ENCODE measurements around the gene SMYD3. TPM values are rescaled to one million over a fixed set of nuclear protein-coding genes. Genes with fewer than 3 reads are reported as not detected.

Gene SMYD3
- 10 to 100 TPM; 16.7 to 18.2 TPM for total RNA-seq
- long read RNA-seq, donor 1, partial matches to known transcripts, result 0 of 5 reads
- long read RNA-seq, donor 1, other reads (novel, unspliced or antisense), result 5 of 5 reads
- long read RNA-seq, donor 2, partial matches to known transcripts, result 1 of 3 reads
- long read RNA-seq, donor 2, other reads (novel, unspliced or antisense), result 2 of 3 reads

DNA sequence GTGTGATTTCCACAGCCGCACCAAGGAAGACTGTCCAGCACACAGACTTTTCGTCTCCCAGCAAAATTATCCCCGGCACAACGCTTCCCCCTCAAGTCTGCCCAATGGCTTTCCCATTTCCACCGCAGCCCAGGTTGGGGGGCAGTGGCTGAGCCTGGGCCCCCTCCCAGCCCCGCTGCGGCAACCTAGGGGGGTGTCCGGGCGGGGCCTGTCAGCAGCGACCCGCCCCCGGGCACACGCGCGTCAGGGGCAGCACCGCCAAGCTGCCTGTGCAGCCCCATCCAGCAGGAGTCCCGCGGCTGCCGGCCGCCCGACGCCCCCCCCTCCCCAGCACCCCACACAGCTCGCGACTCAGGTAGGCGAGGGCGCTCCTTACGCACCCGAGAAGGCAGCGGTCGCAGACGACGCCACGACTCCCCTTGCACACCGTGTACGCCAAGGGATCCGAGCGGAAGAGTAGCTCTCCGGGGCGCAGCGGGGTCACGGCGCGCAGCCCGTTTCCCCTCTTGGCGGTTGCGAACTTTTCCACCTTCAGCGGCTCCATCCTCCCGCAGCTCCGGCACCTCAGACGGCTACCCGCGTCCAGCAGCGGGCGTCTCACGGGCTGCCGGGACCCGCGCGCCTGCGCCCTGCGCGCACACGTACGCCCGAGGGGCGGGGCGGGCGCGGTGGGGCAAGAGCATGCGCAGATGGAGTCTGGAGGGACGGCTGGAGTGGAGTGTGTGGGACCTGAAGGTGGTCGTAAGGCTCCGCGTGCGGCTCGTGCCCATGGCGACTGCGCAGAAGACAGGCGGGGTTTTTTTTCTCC, at the start of gene SMYD3:
Gene SMYD3, minus strand, starts transcription at position 606 of the 808 bp plus-strand sequence.
- intact Hi-C loops (cut with DNase I), result no loop called here
- peak; percentile 89 for DNase-seq (ENCODE audit: low spot score)

- intact Hi-C loops (cut with DNase I), result no loop called here
- DNase-seq (ENCODE audit: low spot score), result no peak
Observed at GRCh38 chr1:246554201-246554600, 47.1 kb upstream of the SMYD3 start.

DNA sequence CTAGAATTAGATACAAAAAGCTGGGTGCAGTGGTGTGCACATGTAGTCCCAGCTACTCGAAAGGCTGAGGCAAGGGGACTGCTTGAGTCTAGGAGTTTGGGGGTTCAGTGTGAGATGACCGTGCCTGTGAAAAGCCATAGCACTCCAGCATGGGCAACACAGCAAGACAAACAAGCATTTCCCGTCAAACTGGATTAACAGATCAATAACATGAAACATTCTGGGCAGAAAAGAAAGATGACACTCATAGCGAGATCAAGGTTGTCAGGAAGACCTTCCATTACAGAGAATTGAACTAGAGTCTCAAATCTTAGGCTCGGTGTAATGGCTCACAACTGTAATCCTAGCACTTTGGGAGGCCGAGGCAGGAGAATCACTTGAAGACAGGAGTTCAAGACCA, 45.0 kb upstream of the SMYD3 start:
- no peak for DNase-seq (ENCODE audit: low spot score)
- intact Hi-C loops (cut with DNase I), result no loop called here

GRCh38 chr1:246550402-246550801, 43.3 kb upstream of the SMYD3 start:
- intact Hi-C loops (cut with DNase I), result no loop called here
- DNase-seq (ENCODE audit: low spot score), result no peak

GRCh38 chr1:246549665-246550064, 42.6 kb upstream of the SMYD3 start:
- no peak for DNase-seq (ENCODE audit: low spot score)
- intact Hi-C loops (cut with DNase I), result no loop called here

GRCh38 chr1:246544001-246544400, 36.9 kb upstream of the SMYD3 start:
- intact Hi-C loops (cut with DNase I), result no loop called here
- DNase-seq (ENCODE audit: low spot score), result no peak

GRCh38 chr1:246540738-246541491, 33.8 kb upstream of the SMYD3 start:
- no peak for DNase-seq (ENCODE audit: low spot score)

DNA sequence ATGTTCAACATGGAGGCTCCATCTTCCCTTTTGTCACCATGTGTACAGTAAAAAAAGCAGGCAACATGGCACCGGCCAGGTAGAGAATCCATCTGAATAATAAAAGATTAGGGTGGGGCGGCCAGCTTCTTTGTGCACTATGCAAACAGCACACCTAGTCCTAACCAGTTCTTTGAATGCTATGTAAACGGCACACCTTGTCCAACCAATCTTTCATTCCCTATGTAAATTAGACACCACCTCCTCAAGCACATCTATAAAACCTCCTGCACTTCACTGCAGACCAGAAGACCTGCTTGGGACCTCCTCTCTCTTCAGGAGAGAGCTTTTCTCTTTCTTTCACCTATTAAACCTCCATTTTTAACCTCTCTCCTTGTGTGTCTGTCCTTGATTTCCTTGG, 30.8 kb upstream of the SMYD3 start:
- intact Hi-C loops (cut with DNase I), result no loop called here
- no peak for DNase-seq (ENCODE audit: low spot score)

More at GRCh38 chr1:246540738-246541491, 33.8 kb upstream of the SMYD3 start:
- intact Hi-C loops (cut with DNase I), result no loop called here

- intact Hi-C loops (cut with DNase I), result no loop called here
- DNase-seq (ENCODE audit: low spot score), result no peak
Observed at GRCh38 chr1:246537441-246537840, 30.4 kb upstream of the SMYD3 start.

DNA sequence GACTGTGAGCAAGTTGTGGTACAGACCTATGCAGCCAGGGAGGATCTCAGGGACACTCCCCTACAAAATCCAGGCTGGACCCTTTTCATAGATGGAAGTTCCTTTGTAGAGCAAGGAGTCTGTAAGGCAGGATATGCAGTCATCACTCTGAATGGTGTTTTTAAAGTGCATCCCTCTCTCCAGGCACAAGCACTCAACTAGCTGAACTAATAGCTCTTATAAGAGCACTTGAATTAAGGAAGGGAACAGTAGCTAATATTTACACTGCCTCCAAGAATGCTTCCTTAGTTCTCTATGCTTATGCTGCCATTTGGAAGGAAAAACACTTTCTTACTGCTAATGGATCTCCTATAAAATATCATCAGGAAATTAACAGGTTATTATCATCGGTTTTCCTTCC, 27.0 kb upstream of the SMYD3 start:
- no peak for DNase-seq (ENCODE audit: low spot score)
- intact Hi-C loops (cut with DNase I), result no loop called here

GRCh38 chr1:246533371-246533905, 26.4 kb upstream of the SMYD3 start:
- peak; percentile 11 for DNase-seq (ENCODE audit: low spot score)
- intact Hi-C loops (cut with DNase I), result no loop called here

DNA sequence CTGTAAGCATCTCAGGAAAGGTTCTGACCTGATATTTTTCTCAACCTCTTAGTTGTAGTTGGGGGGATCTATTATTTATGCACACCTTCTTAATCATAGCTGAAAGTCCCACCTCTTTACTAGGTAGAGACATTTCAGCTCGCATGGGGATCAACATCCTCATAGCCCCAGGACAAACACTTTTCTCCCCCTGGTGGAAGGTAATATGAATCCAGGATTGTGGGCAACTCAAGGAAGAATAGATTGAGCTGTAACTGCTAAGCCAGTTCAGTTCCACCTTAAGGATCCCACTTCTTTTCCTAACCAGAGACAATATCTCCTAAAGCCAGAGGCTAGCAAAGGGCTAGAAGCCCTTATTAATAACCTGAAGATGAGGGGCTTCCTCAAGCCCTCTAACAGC, 25.4 kb upstream of the SMYD3 start:
- intact Hi-C loops (cut with DNase I), result no loop called here
- DNase-seq (ENCODE audit: low spot score), result no peak

GRCh38 chr1:246530482-246530881, 23.4 kb upstream of the SMYD3 start:
- intact Hi-C loops (cut with DNase I), result no loop called here
- DNase-seq (ENCODE audit: low spot score), result no peak

- intact Hi-C loops (cut with DNase I), result no loop called here
- peak; percentile 52 for DNase-seq (ENCODE audit: low spot score)
Observed at GRCh38 chr1:246528933-246529731, 22.1 kb upstream of the SMYD3 start.

DNA sequence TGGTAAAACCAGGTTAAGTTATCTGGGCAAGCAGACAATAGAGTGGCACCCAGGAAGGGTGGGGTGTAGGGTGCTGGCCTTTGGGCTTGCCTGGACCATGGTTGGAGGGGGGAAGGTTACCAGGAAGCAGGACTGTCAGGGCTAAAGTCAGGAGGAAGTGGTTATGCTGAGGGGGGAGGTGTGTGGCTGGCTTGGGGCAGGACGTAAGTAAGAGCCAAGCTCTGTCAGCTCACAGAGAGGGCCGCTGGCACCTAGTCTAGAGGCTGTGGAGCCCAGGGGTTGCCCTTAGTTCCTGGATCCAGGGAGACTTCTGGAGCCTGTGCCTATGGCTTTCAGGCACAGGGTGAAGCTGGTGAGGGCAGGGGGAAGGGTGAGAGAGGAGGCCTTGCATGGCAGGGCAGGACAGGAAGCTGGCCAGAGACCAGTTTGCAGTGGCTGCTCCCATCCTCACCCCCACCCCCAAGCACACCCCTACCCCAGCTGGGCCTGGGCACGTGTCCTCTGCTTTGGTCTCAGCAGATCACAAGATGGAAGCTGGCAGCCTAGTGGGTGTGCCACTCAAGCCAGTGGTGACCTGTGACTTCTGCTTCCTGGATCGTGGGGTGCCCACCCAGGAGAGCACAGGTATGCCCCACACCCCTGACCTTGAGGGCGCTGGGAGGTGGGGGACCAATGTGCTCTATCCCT, 20.5 kb upstream of the SMYD3 start:
- intact Hi-C loops (cut with DNase I), result no loop called here
- DNase-seq (ENCODE audit: low spot score), result peak; percentile 53

DNA sequence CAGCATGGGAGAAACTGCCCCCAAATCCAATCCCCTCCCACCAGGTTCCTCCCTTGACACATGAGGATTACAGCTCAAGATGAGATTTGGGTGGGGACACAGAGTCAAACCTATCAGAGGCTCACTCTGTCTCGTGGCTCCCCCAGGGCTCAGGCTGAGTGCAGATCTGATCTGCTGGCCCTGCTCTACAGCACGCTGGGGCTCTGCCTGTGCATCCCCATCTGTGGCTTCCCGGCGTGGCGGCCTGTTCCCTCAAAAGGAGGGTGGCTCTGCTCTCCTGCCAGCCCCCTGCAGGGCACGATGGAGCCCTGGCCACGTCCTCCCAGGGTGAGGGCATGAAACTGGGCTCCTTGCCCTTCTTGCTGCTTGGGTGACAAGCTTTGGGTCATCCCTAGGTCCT, 19.8 kb upstream of the SMYD3 start:
- intact Hi-C loops (cut with DNase I), result no loop called here

GRCh38 chr1:246526380-246526779, 19.3 kb upstream of the SMYD3 start:
- intact Hi-C loops (cut with DNase I), result no loop called here
- DNase-seq (ENCODE audit: low spot score), result no peak

More for the DNA sequence above, 19.8 kb upstream of the SMYD3 start:
- DNase-seq (ENCODE audit: low spot score), result no peak

DNA sequence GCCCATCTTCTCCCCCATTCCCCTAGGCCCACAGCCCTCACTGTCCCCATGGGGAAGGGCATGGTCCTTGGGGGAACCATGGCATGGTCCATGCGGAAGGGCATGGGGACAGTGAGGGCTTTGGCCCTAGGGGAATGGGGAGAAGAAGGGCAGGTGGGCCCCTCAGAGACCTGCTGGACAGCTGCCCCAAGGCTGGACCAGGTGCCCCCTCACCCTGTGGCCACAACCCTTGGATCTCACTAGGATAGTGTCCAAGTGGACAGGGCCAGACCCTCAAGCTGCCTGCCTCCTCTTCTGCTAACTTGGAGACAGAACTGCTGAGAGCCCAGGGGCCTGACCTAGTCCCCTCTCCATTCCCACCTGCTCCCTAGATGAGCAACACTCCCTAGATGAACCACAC, 12.4 kb upstream of the SMYD3 start:
- no peak for DNase-seq (ENCODE audit: low spot score)
- intact Hi-C loops (cut with DNase I), result no loop called here
